Activated effector memory CD4-positive, alpha-beta T cell treated with Interleukin-2 at 50 U/mL for 16 hours (primary cell): Measurements from ENCODE around the gene ZNF428.

Source experiments
- DNase-seq: peaks from one replicate; pipeline ENCODE4 v3.0.0-alpha.2; 2020

The ZNF428 gene

DNA sequence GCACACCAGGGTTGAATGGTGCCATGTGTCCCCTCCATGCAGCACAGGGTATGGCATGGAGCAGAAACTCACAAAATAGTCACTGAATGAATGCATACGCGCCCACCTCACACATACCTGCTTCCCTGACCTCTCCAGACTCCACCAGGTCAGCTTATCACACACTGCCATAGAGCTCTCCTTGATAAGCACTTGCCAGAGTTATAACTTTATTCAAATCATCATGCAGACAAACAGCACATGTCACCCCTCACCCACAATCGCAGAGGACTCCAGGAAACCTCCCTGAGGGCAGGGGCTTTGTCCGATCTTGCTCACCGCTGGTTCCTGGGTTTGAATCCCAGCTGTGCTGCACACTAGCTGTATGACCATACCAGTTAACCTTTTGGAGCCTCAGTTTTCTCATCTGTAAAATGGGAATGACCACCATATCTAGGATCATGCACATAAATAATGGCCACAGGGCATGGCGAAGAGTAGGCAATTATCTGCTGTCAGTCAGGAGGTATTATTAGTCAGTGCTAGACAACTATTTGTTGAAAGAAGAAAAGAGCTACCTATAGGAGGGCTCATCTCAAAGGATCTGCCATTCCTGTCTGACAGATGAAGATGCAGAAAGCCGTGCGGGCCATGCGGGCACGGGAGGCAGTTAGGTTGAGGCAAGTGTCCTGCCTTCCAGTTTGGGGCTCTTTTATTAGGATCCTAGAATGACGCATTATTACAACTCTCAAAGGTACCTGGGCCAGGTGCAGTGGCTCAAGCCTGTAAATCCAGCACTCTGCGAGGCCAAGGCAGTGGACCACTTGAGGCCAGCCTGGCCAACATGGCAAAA lies 58.1 kb downstream of the ZNF428 start:
- DNase-seq, result no peak

DNA sequence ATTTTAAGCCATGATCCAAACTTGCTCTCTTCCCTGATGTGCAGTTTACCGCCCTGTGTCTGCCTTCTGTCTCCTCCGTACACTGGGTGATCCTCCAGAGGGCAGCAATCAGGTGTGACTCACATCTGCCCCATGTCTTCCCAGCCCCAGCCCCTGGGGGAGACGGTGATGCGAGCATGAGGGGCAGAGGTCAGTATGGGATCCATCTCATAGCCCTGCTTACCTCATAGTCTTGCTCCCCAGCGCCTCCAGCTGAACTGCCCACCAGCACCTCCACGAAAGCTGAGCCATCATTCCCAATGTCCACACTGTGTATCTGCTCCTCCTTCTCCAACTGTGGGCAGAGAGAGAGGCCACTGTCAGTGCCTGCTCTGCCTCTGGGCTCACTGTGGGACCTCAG lies 58.7 kb downstream of the ZNF428 start:
- DNase-seq, result no peak
